WTC11 (cell line): ENCODE data around the gene PADI2. TPM values are rescaled to one million over a fixed set of nuclear protein-coding genes. Genes with fewer than 3 reads are reported as not detected.

ENCODE experiments used
- ATAC-seq: fragments of 200-7000 bp; cut with Tn5 transposase; 2 replicates; pipeline ENCODE4 v1.10.0; 2021; ENCODE audit warnings: mild to moderate bottlenecking, moderate library complexity
- CTCF ChIA-PET: fragments of 300-600 bp; sonication (Branson Sonifier 250); formaldehyde crosslinking; loops from one replicate; lab custom pipeline; 2021; ENCODE audit warnings: antibody characterized with exemption; lab: Charles Lee
- POLR2A ChIA-PET: fragments of 350-600 bp; sonication (Branson Sonifier 250); formaldehyde crosslinking; loops from one replicate; lab custom pipeline; 2021; ENCODE audit warnings: antibody characterized with exemption; lab: Charles Lee
- DNase-seq: peaks from one replicate; pipeline ENCODE4 v3.0.0; 2021; ENCODE audit warnings: low spot score
- H3K27ac Mint-ChIP-seq: 2 replicates; pipeline ENCODE4 v1.8.0; 2021; ENCODE audit warnings: mixed read lengths
- H3K27me3 Mint-ChIP-seq: 2 replicates; pipeline ENCODE4 v1.8.0; 2021; ENCODE audit warnings: low read depth, mild to moderate bottlenecking, moderate library complexity, mixed read lengths
- H3K36me3 Mint-ChIP-seq: 2 replicates; pipeline ENCODE4 v1.8.0; 2021; ENCODE audit warnings: mixed read lengths
- H3K4me1 Mint-ChIP-seq: 2 replicates; pipeline ENCODE4 v1.8.0; 2022; ENCODE audit warnings: mixed read lengths
- H3K4me3 Mint-ChIP-seq: 2 replicates; pipeline ENCODE4 v1.8.0; 2021; ENCODE audit warnings: mild to moderate bottlenecking, moderate library complexity, mixed read lengths
- H3K9me3 Mint-ChIP-seq: 2 replicates; pipeline ENCODE4 v1.8.0; 2021; ENCODE audit warnings: mixed read lengths
- ATF1 ChIP-seq: sonication (generic); formaldehyde crosslinking; IDR thresholded peaks from 2 replicates; pipeline ENCODE4 v1.8.1; 2023; ENCODE audit warnings: mild to moderate bottlenecking, moderate library complexity, missing genetic modification reagents
- ATF2 ChIP-seq: sonication (generic); formaldehyde crosslinking; IDR thresholded peaks from 2 replicates; pipeline ENCODE4 v1.8.1; 2022; ENCODE audit warnings: low read depth, missing genetic modification reagents, borderline replicate concordance
- CBFB ChIP-seq: sonication (generic); formaldehyde crosslinking; IDR thresholded peaks from 2 replicates; pipeline ENCODE4 v1.8.1; 2022; ENCODE audit warnings: mild to moderate bottlenecking, low read depth, missing genetic modification reagents
- CREM ChIP-seq: sonication (generic); formaldehyde crosslinking; IDR thresholded peaks from 2 replicates; pipeline ENCODE4 v1.8.1; 2022; ENCODE audit warnings: mild to moderate bottlenecking, missing genetic modification reagents, moderate library complexity
- EMX1 ChIP-seq: fragments of 250-450 bp; sonication (Bioruptor Pico); IDR thresholded peaks from 2 replicates; pipeline ENCODE4 v1.8.0; 2021; ENCODE audit warnings: mild to moderate bottlenecking
- GABPB1 ChIP-seq: sonication (generic); formaldehyde crosslinking; IDR thresholded peaks from 2 replicates; pipeline ENCODE4 v1.8.1; 2023; ENCODE audit warnings: mild to moderate bottlenecking, missing genetic modification reagents
- MAX ChIP-seq: sonication (generic); formaldehyde crosslinking; IDR thresholded peaks from 2 replicates; pipeline ENCODE4 v1.8.0; 2022; ENCODE audit warnings: mild to moderate bottlenecking, missing genetic modification reagents
- MLX ChIP-seq: sonication (generic); formaldehyde crosslinking; IDR thresholded peaks from 2 replicates; pipeline ENCODE4 v1.8.1; 2023; ENCODE audit warnings: mild to moderate bottlenecking, missing genetic modification reagents, moderate library complexity
- MXD4 ChIP-seq: fragments of 250-450 bp; sonication (Bioruptor Pico); IDR thresholded peaks from 2 replicates; pipeline ENCODE4 v1.8.0; 2021; ENCODE audit warnings: mild to moderate bottlenecking, moderate library complexity, borderline replicate concordance
- NFE2L1 ChIP-seq: sonication (generic); formaldehyde crosslinking; IDR thresholded peaks from 2 replicates; pipeline ENCODE4 v1.8.1; 2023; ENCODE audit warnings: missing genetic modification reagents
- PRRX2 ChIP-seq: fragments of 250-450 bp; sonication (Bioruptor Pico); IDR thresholded peaks from 2 replicates; pipeline ENCODE4 v1.8.0; 2021; ENCODE audit warnings: mild to moderate bottlenecking
- RELA ChIP-seq: sonication (generic); formaldehyde crosslinking; IDR thresholded peaks from 2 replicates; pipeline ENCODE4 v1.8.1; 2022; ENCODE audit warnings: missing genetic modification reagents, mild to moderate bottlenecking, borderline replicate concordance
- SOX15 ChIP-seq: fragments of 250-450 bp; sonication (Bioruptor Pico); IDR thresholded peaks from 2 replicates; pipeline ENCODE4 v1.9.0; 2021; ENCODE audit warnings: mild to moderate bottlenecking
- TCF7 ChIP-seq: sonication (generic); formaldehyde crosslinking; IDR thresholded peaks from 2 replicates; pipeline ENCODE4 v1.8.0; 2022; ENCODE audit warnings: mild to moderate bottlenecking, low read depth, missing genetic modification reagents, moderate library complexity
- ZNF138 ChIP-seq: sonication (generic); formaldehyde crosslinking; conservative IDR thresholded peaks from 2 replicates; pipeline ENCODE4 v1.8.1; 2022; ENCODE audit warnings: mild to moderate bottlenecking, moderate library complexity, missing genetic modification reagents
- ZNF263 ChIP-seq: sonication (generic); formaldehyde crosslinking; IDR thresholded peaks from 2 replicates; pipeline ENCODE4 v1.8.1; 2022; ENCODE audit warnings: low read depth, mild to moderate bottlenecking, moderate library complexity, missing genetic modification reagents
- ZNF425 ChIP-seq: fragments of 250-450 bp; sonication (Bioruptor Pico); conservative IDR thresholded peaks from 2 replicates; pipeline ENCODE4 v1.9.0; 2021; ENCODE audit warnings: mild to moderate bottlenecking
- ZNF671 ChIP-seq: fragments of 250-450 bp; sonication (Bioruptor Pico); IDR thresholded peaks from 2 replicates; pipeline ENCODE4 v1.8.0; 2021; ENCODE audit warnings: mild to moderate bottlenecking
- total RNA-seq: library from RNA; stranded (reverse); gene quantifications from 3 replicates; pipeline ENCODE4 v1.2.3, GENCODE V29; 2021
- TF ChIP-seq, protein P1 (sequence below): sonication (generic); formaldehyde crosslinking; conservative IDR thresholded peaks from 2 replicates; pipeline ENCODE4 v1.8.1; 2023; ENCODE audit warnings: mild to moderate bottlenecking, low read depth, missing genetic modification reagents, moderate library complexity
- TF ChIP-seq, protein P2 (sequence below): sonication (generic); formaldehyde crosslinking; IDR thresholded peaks from 2 replicates; pipeline ENCODE4 v1.8.1; 2023; ENCODE audit warnings: mild to moderate bottlenecking, missing genetic modification reagents, borderline replicate concordance

Gene PADI2
- total RNA-seq, 1 experiment from 2014 or later, result 3.8 TPM

- TF ChIP-seq RELA (CRISPR knock-in tag) (no peak), MAX (CRISPR knock-in tag) (no peak), ZNF138 (CRISPR knock-in tag) (no peak), MLX (CRISPR knock-in tag) (no peak), CREM (no peak), SOX15 (no peak), CBFB (CRISPR knock-in tag) (no peak), ATF2 (CRISPR knock-in tag) (no peak), EMX1 (CRISPR knock-in tag) (no peak), GABPB1 (no peak)
Observed at GRCh38 chr1:17098446-17099317, 20.6 kb downstream of the PADI2 start (continued).

DNA sequence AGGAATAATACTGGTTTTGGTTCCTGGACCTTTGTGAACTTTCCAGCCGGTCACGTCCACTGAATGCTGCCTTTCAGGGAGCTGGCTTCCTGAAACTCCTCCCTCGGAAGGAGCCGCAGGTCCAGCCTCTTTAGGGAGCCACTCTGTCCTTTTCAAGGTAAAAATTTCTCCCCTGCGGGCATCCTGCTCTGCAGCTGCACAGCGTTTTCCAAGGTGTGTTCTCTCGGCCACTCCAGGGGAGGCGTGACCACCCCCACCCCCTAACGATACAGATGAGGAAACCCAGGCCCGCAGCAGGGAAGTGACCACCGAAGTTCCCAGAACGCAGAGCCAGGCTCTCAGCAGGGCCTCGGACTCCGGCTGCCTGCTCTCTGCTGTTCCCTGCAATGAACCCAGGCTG, 21.5 kb downstream of the PADI2 start:
- CTCF ChIA-PET, result interaction anchor here (1.0 to 1.1 kb wide), 2 partner anchors 22 to 238 kb away, joined by 3 read pairs; no protein-coding TSS in a partner anchor
- Mint-ChIP-seq H3K27ac (no peak overlapping the region), H3K4me1 (peaks cover 22% of the 10 kb centered on the region), H3K27me3 (no peaks in the 10 kb centered on the region; the same call in 1 of the 2 replicates), H3K4me3 (no peak overlapping the region), H3K36me3 (no peaks in the 10 kb centered on the region), H3K9me3 (no peaks in the 10 kb centered on the region)
- no peak for TF ChIP-seq TCF7 (CRISPR knock-in tag)
- no peak for TF ChIP-seq ATF1
- no peak for TF ChIP-seq NFE2L1 (CRISPR knock-in tag)
- TF ChIP-seq ZNF671 (CRISPR knock-in tag), result no peak
- TF ChIP-seq PRRX2 (CRISPR knock-in tag), result no peak
- no peak for TF ChIP-seq MAX (CRISPR knock-in tag)
- TF ChIP-seq, protein P1, sequence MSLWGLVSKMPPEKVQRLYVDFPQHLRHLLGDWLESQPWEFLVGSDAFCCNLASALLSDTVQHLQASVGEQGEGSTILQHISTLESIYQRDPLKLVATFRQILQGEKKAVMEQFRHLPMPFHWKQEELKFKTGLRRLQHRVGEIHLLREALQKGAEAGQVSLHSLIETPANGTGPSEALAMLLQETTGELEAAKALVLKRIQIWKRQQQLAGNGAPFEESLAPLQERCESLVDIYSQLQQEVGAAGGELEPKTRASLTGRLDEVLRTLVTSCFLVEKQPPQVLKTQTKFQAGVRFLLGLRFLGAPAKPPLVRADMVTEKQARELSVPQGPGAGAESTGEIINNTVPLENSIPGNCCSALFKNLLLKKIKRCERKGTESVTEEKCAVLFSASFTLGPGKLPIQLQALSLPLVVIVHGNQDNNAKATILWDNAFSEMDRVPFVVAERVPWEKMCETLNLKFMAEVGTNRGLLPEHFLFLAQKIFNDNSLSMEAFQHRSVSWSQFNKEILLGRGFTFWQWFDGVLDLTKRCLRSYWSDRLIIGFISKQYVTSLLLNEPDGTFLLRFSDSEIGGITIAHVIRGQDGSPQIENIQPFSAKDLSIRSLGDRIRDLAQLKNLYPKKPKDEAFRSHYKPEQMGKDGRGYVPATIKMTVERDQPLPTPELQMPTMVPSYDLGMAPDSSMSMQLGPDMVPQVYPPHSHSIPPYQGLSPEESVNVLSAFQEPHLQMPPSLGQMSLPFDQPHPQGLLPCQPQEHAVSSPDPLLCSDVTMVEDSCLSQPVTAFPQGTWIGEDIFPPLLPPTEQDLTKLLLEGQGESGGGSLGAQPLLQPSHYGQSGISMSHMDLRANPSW (CRISPR knock-in tag), result no peak
- TF ChIP-seq ZNF263 (CRISPR knock-in tag), result no peak
- DNase-seq, result no peak
- POLR2A ChIA-PET, result no interaction called here
- ATAC-seq, result peak; percentile 57

DNA sequence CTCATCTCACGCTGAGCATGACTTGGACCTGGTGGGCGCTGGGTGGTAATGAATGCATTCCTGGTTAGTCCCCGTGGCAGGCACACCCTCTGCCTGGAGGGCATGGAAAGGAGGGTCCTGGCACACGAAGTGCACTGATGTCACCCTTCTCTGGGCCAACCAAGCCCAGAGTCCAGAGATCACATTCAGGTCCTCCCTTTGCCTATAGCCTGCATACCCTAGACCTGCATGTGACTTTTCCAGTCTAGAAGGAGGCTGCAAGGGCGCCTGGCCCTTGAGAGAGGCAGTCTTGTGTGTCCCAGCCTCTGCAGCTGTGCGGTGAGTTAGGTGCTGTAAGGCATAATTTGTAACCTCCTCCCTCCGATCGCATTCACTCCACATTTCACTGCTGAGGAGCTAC, 22.1 kb downstream of the PADI2 start:
- H3K9me3 Mint-ChIP-seq, result no peaks in the 10 kb centered on the region
- POLR2A ChIA-PET, result no interaction called here
- CTCF ChIA-PET, result interaction anchor here (1.0 to 1.1 kb wide), 2 partner anchors 22 to 239 kb away, joined by 3 read pairs; no protein-coding TSS in a partner anchor

More for the DNA sequence above, 22.1 kb downstream of the PADI2 start:
- Mint-ChIP-seq H3K36me3 (no peaks in the 10 kb centered on the region), H3K4me1 (peaks cover 22% of the 10 kb centered on the region), H3K27ac (no peak overlapping the region; the same call in 1 of the 2 replicates), H3K27me3 (no peaks in the 10 kb centered on the region; the same call in 1 of the 2 replicates), H3K4me3 (no peak overlapping the region)
- ATAC-seq, result no peak
- no peak for DNase-seq
- TF ChIP-seq ZNF425 (CRISPR knock-in tag) (no peak), MXD4 (CRISPR knock-in tag) (no peak)
- TF ChIP-seq, protein P2, sequence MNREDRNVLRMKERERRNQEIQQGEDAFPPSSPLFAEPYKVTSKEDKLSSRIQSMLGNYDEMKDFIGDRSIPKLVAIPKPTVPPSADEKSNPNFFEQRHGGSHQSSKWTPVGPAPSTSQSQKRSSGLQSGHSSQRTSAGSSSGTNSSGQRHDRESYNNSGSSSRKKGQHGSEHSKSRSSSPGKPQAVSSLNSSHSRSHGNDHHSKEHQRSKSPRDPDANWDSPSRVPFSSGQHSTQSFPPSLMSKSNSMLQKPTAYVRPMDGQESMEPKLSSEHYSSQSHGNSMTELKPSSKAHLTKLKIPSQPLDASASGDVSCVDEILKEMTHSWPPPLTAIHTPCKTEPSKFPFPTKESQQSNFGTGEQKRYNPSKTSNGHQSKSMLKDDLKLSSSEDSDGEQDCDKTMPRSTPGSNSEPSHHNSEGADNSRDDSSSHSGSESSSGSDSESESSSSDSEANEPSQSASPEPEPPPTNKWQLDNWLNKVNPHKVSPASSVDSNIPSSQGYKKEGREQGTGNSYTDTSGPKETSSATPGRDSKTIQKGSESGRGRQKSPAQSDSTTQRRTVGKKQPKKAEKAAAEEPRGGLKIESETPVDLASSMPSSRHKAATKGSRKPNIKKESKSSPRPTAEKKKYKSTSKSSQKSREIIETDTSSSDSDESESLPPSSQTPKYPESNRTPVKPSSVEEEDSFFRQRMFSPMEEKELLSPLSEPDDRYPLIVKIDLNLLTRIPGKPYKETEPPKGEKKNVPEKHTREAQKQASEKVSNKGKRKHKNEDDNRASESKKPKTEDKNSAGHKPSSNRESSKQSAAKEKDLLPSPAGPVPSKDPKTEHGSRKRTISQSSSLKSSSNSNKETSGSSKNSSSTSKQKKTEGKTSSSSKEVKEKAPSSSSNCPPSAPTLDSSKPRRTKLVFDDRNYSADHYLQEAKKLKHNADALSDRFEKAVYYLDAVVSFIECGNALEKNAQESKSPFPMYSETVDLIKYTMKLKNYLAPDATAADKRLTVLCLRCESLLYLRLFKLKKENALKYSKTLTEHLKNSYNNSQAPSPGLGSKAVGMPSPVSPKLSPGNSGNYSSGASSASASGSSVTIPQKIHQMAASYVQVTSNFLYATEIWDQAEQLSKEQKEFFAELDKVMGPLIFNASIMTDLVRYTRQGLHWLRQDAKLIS (CRISPR knock-in tag), result no peak
